HG03432 (cell line): ENCODE results near the gene CNGB1.
"Not testable (repeated sequence)": the region's sequence is repeated elsewhere in the genome, so short reads cannot be mapped to it uniquely, and the experiment has no call there.

ENCODE experiments used
- ATAC-seq: cut with Tn5 transposase; IDR thresholded peaks from one replicate; pipeline ENCODE4 v1.9.1; 2021; ENCODE audit warnings: mild to moderate bottlenecking, moderate library complexity; ENCODE audit not compliant: unreplicated experiment

CNGB1 gene

GRCh38 chr16:57868913-57869520 is 101.9 kb downstream of the CNGB1 start:
- ATAC-seq, result no peak

GRCh38 chr16:57867000-57867561 is 103.8 kb downstream of the CNGB1 start:
- no peak for ATAC-seq

- no peak for ATAC-seq
These were observed 104.4 kb downstream of the CNGB1 start for GRCh38 chr16:57866529-57866918.

- no peak for ATAC-seq
These were observed 105.0 kb downstream of the CNGB1 start for GRCh38 chr16:57865746-57866528.

- no peak for ATAC-seq
These were observed 107.3 kb downstream of the CNGB1 start for GRCh38 chr16:57863434-57864160.

- no peak for ATAC-seq
These were observed 108.1 kb downstream of the CNGB1 start for GRCh38 chr16:57862698-57863433.

GRCh38 chr16:57859331-57859730 is 111.6 kb downstream of the CNGB1 start:
- ATAC-seq, result no peak

GRCh38 chr16:57858635-57859034 is 112.3 kb downstream of the CNGB1 start:
- no peak for ATAC-seq

GRCh38 chr16:57857991-57858390 is 112.9 kb downstream of the CNGB1 start:
- ATAC-seq, result not testable (repeated sequence)

- no peak for ATAC-seq
These were observed 115.7 kb downstream of the CNGB1 start for GRCh38 chr16:57855188-57855587.

- no peak for ATAC-seq
These were observed 118.7 kb downstream of the CNGB1 start for GRCh38 chr16:57852189-57852588.

- no peak for ATAC-seq
These were observed 122.7 kb downstream of the CNGB1 start for GRCh38 chr16:57848181-57848580.

GRCh38 chr16:57846931-57847330 is 124.0 kb downstream of the CNGB1 start:
- ATAC-seq, result not testable (repeated sequence)

- ATAC-seq, result no peak
These were observed 124.7 kb downstream of the CNGB1 start for GRCh38 chr16:57846078-57846697.

- ATAC-seq, result no peak
These were observed 125.8 kb downstream of the CNGB1 start for GRCh38 chr16:57845115-57845514.

GRCh38 chr16:57844416-57845030 is 126.4 kb downstream of the CNGB1 start:
- no peak for ATAC-seq

- ATAC-seq, result no peak
These were observed 127.5 kb downstream of the CNGB1 start for GRCh38 chr16:57843400-57843799.

GRCh38 chr16:57842601-57843000 is 128.3 kb downstream of the CNGB1 start:
- ATAC-seq, result no peak

- no peak for ATAC-seq
These were observed 130.1 kb downstream of the CNGB1 start for GRCh38 chr16:57840833-57841232.

GRCh38 chr16:57838161-57838560 is 132.8 kb downstream of the CNGB1 start:
- ATAC-seq, result no peak
